ENCODE results near the gene SMAD6.

GRCh38 chr15:66654739-66655375 lies 47.2 kb upstream of the SMAD6 start:
- TF ChIP-seq CTCF (IDR thresholded peaks at IDR 0.05 in 2 of 3, conservative IDR thresholded peaks at IDR 0.05 in 1 of 3; ENCODE audit: borderline replicate concordance in 1 of 3, insufficient read depth in 1 of 3, low read depth in 2 of 3, low read length in 2 of 3) = no peak
- no peak for TF ChIP-seq RAD21 (IDR thresholded peaks at IDR 0.05; ENCODE audit: low read depth)
- no peak for TF ChIP-seq EZH2 (IDR thresholded peaks at IDR 0.05)
- no peak for TF ChIP-seq TCF7L2 (IDR thresholded peaks at IDR 0.05; ENCODE audit: borderline replicate concordance, extremely low read depth, insufficient read depth, insufficient read length)
- no peak for TF ChIP-seq JUND (IDR thresholded peaks at IDR 0.05)
- TF ChIP-seq POLR2A (IDR thresholded peaks at IDR 0.05; ENCODE audit: borderline replicate concordance, extremely low read depth, insufficient read depth, insufficient read length) = no peak
- TF ChIP-seq MAX (IDR thresholded peaks at IDR 0.05) = no peak
- TF ChIP-seq YY1 (IDR thresholded peaks at IDR 0.05; ENCODE audit: extremely low read depth, insufficient replicate concordance, low read depth, low read length) = no peak
- no peak for TF ChIP-seq SRF (IDR thresholded peaks at IDR 0.05; ENCODE audit: low read depth)
- TF ChIP-seq POLR2AphosphoS5 (IDR thresholded peaks at IDR 0.05; ENCODE audit: low read depth, low read length) = no peak

Data from HCT116 (cell line).